OCI-LY3 (cell line): ENCODE data around the gene CDC5L.

Source experiments
- CTCF ChIP-seq: fragments of 200-600, 300-600 bp; sonication (generic); IDR thresholded peaks from 2 replicates; pipeline ENCODE4 v1.5.1; 2014; ENCODE audit warnings: antibody characterized with exemption, low read length, low read depth
- EZH2phosphoT487 ChIP-seq: fragments of 200-600 bp; shearing (Covaris generic); IDR thresholded peaks from 2 replicates; pipeline ENCODE4 v1.6.1; 2018; ENCODE audit warnings: antibody characterized with exemption, mixed run types, low read depth

GRCh38 chr6:44496665-44497369 is 109.3 kb downstream of the CDC5L start:
- TF ChIP-seq CTCF (no peak), EZH2phosphoT487 (no peak)
